ENCODE results near the gene SLC16A1.
"Not testable (repeated sequence)": the region's sequence is repeated elsewhere in the genome, so short reads cannot be mapped to it uniquely, and the experiment has no call there.

Gene SLC16A1

DNA sequence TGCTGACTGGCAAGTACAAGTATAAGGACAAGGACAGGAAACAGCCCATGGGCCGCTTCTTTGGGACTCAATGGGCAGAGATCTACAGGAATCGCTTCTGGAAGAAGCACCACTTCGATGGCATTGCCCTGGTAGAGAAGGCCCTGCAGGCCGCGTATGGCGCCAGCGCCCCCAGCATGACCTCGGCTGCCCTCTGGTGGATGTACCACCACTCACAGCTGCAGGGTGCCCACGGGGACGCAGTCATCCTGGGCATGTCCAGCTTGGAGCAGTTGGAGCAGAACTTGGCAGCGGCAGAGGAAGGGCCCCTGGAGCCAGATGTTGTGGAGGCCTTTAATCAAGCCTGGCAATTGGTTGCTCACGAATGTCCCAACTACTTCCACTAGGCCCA lies 32.0 kb downstream of the SLC16A1 start:
- DNase-seq (ENCODE audit: low spot score): no peak

DNA sequence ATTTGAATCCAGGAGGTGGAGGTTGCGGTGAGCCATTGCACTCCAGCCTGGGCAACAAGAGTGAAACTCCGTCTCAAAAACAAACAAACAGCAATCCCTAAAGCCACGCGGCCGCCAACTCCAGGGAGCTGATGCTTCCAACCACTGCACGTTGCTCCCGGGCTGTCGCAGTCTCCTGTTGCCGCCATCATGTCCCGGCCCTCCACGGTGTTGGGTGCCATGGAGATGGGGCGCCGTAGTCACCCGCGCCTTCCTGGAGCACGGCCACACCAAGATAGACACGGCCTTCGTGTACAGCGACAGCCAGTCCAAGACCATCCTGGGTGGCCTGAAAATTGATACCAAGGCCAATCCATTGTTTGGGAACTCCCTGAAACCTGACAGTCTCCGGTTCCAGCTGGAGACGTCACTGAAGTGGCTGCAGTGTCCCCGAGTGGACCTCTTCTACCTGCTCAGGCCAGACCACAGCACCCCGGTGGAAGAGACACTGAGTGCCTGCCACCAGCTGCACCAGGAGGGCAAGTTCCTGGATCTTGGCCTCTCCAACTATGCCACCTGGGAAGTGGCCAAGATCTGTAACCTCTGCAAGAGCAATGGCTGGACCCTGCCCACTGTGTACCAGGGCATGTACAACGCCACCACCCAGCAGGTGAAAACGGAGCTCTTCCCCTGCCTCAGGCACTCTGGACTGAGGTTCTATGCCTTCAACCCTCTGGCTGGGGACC lies 32.6 kb downstream of the SLC16A1 start:
- DNase-seq (ENCODE audit: low spot score): no peak

- DNase-seq (ENCODE audit: low spot score): no peak
Measured at GRCh38 chr1:112911506-112912220, 44.3 kb downstream of the SLC16A1 start.

DNA sequence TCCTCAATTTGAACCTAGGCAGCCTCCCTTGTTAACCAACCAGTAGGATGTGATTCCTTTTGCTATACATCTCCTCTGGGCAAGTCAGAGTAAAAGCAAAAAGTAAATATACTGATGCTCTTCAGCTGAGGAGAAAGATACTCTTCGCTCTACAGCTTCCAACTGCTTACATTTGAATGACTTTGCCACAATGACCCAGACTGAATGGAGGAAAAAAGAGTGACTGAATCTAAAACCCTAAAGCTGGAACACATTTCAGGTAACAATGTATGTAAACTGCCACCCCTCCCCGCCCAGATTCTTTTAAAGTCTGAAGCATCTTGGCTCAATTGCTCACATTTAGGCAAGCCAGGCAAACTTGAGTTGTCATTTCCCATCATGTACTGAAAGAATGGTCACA lies 46.1 kb downstream of the SLC16A1 start:
- no peak for DNase-seq (ENCODE audit: low spot score)

DNA sequence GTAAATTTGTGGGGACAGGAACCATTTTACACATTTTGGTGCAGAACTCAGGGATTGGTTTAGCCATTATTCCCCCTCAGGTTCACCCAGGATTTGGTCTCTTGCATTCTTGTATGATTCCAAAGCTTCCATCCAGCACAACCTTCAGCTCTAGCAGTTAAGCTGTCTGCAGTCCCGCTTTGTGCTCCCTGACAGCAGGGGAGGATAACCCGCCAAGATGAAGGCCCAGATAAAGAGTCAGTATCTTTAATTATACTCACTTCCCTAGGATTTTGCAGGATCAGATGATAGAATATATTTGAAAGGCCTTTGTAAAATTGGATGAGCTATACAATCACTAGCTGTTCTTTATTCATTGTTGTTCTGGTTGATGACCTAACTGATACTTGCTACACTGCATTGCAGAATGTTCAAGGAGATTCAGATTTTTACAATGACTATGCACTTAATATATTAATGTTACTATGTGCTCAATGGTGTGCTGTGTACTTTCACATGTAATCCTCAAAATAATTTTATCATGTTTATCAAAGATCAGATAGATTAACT lies 49.8 kb downstream of the SLC16A1 start:
- no peak for DNase-seq (ENCODE audit: low spot score)

- DNase-seq (ENCODE audit: low spot score): no peak
Measured at GRCh38 chr1:112905395-112906149, 50.4 kb downstream of the SLC16A1 start.

DNA sequence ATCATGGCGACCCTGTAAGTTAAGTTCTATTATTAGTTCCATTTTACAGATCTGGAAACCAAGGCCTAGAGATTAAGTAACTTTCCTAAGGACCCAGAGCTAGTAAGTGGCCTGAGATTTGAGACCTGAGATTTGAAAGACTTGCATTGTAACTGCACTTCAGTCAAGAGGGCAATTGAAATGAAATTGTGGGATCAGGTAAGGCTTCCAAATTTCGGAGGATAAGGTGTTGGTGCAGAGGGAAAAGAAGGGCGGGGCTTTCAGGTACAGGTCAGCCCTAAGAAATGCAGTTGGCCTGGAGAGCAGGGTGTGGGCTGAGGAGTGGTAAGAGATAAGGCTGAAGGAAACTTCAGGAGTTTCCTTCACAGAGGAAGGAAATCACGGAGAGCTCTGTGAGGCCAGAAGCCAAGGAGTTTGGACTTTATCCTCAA lies 51.1 kb downstream of the SLC16A1 start:
- DNase-seq (ENCODE audit: low spot score): no peak

- DNase-seq (ENCODE audit: low spot score): peak; percentile 35
Measured at GRCh38 chr1:112904071-112904830, 51.7 kb downstream of the SLC16A1 start.

- no peak for DNase-seq (ENCODE audit: low spot score)
Measured at GRCh38 chr1:112902221-112902620, 53.8 kb downstream of the SLC16A1 start.

- DNase-seq (ENCODE audit: low spot score): no peak
Measured at GRCh38 chr1:112901387-112901786, 54.6 kb downstream of the SLC16A1 start.

GRCh38 chr1:112896783-112897182 lies 59.2 kb downstream of the SLC16A1 start:
- DNase-seq (ENCODE audit: low spot score): no peak

DNA sequence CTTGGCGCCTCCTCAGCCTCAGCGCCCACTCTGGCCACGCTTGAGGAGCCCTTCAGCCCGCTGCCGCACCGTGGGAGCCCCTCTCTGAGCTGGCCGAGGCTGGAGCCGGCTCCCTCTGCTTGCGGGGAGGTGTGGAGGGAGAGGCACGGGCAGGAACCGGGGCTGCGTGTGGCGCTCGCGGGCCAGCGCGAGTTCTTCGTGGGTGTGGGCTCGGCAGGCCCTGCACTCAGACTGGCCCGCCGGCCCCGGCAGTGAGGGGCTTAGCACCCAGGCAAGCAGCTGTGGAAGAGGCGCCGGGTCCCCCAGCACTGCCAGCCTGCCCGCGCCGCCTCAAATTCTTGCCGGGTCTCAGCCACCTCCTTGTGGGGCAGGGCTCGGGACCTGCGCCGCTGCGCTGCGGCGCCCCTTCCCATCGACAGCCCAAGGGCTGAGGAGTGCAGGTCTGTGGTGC lies 61.4 kb downstream of the SLC16A1 start:
- no peak for DNase-seq (ENCODE audit: low spot score)

- DNase-seq (ENCODE audit: low spot score): no peak
Measured at GRCh38 chr1:112894010-112894292, 62.0 kb downstream of the SLC16A1 start.

DNA sequence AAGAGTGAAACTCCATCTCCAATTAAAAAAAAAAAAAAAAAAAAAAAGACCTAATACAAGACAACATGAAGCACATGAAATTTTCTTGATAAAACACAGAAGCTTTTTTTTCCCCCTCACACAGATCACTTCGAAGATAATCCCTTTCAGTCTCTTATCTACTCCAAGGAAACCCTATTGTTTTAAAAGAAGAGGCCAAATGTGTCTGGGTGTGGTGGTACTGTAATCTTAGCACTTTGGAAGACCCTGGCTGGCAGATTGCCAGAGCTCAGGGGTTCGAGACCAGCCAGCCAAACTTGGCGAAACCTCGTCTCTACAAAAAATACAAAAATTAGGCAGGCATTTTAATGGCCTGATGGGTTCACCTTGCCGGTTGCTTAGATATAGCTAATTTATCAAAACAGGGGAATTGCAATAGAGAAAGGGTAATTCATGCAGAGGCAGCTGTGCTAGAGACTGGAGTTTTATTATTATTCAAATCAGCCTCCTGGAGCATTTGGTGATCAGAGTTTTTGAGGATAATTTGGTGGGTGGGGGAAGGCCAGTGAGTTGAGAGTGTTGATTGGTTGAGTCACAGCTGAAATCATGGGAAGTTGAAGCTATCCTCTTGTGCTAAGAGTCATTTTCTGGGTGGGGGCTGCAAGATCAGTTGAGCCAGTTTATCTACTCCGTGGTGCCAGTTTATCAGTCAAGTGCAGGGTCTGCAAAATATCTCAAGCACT lies 62.5 kb downstream of the SLC16A1 start:
- no peak for DNase-seq (ENCODE audit: low spot score)

GRCh38 chr1:112889906-112890305 lies 66.1 kb downstream of the SLC16A1 start:
- not testable (repeated sequence) for DNase-seq (ENCODE audit: low spot score)

DNA sequence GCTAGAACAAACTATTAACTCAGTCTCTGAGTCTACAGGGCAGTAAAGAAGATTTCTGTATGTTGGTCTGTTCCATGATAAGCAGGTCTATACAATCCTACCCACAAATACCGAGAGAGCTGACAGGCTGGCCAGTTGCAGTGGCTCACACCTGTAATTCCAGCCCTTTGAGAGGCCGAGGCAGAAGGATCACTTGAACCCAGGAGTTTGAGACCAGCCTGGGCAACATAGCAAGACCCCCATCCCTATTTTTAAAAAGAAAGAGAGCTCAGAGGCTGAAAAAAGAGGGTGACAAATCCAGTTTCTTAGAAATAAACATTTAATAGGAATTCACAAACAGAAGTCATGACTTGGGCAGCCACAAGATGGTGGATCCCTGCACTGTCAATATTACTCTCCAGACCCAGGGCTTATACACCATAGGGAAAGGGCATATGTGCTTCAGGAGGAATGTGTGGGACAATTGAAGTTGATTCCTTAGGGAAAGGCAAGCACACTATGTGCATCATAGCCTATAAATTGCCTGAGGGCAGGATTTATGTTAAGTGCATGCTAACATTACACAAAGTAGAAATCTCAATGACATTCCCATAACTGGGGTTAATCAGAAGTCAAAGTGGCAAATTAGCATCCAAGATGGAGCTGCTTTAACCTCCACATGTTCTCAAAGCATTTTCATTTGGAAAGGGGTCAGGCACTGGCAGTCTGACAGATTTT lies 66.8 kb downstream of the SLC16A1 start:
- DNase-seq (ENCODE audit: low spot score): no peak

DNA sequence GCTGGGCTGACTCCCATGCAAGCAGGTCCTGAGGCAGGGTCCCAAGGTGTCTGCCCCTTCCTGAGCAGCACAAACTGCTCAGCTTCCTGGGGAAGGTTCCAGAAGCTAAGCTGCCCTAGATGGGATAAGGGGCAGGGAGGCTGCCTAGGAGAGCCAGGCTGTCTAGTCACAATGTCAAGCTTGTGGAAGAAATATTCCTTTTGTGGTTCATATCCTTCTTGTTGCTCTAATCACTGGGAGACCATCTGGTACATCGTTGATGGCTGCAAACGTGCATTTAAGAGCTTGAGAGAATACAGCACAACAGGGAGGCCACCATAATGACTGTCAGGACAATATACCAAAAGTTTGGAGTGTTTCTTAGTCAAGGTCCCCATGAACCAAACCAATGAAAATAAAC lies 67.4 kb downstream of the SLC16A1 start:
- no peak for DNase-seq (ENCODE audit: low spot score)

GRCh38 chr1:112887599-112888283 lies 68.3 kb downstream of the SLC16A1 start:
- DNase-seq (ENCODE audit: low spot score): peak; percentile 49

DNA sequence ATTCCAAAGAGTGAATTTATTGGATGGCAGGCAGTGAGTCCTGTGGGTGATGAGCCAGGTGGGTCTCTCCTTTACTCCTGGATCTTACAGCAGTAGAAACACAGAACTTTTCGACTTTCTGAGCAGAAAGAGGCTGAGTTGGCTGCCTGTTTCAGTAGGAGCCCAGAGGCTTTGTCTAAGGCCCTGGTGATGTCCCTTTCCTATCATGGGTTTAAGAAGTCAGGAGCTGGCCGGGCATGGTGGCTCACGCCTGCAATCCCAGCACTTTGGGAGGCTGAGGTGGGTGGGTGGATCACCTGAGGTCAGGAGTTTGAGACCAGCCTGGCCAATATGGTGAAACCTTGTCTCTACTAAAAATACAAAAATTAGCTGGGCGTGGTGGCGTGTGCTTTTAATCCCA lies 71.0 kb downstream of the SLC16A1 start:
- not testable (repeated sequence) for DNase-seq (ENCODE audit: low spot score)

GRCh38 chr1:112882271-112882744 lies 73.7 kb downstream of the SLC16A1 start:
- peak; percentile 45 for DNase-seq (ENCODE audit: low spot score)
